Right lung (tissue), 10 donors: Measurements from ENCODE around the gene GSTT2. TPM values are rescaled to one million over a fixed set of nuclear protein-coding genes. Genes with fewer than 3 reads are reported as not detected.
A peak's percentile ranks its signal among the peaks of the same experiment; 100 is the strongest.
"Not testable (repeated sequence)": the region's sequence is repeated elsewhere in the genome, so short reads cannot be mapped to it uniquely, and the experiment has no call there.

ENCODE experiments used
- DNase-seq, 2 donors: peaks; one replicate each; pipeline ENCODE4 v3.0.0-alpha.2; 2013
- long read RNA-seq, 8 donors: transcript quantifications; one replicate each; lab custom pipeline, GENCODE V29; 2026
- polyA plus RNA-seq, 5 donors: library from polyadenylated mRNA; unstranded; fragments of 120-200 nt; gene quantifications; one replicate each; pipeline versions ENCODE4 v1.2.1 to v1.2.3, GENCODE V29; 2013; ENCODE audit warnings: inconsistent platforms in 1 of 5, low replicate concordance in 1 of 5; ENCODE audit not compliant: insufficient read length in 5 of 5, insufficient read depth in 1 of 5

Gene GSTT2
- 1 to 10 TPM in 3 of 5 donors, not detected in 2; 1.5 to 2.0 (median 1.9) TPM for polyA plus RNA-seq
- long read RNA-seq, donor 1, partial matches to known transcripts: 17 of 23 reads
- long read RNA-seq, donor 1, other reads (novel, unspliced or antisense): 6 of 23 reads
- long read RNA-seq, donor 2: 0 reads
- long read RNA-seq, donor 3, partial matches to known transcripts: 24 of 49 reads
- long read RNA-seq, donor 3, other reads (novel, unspliced or antisense): 25 of 49 reads
- long read RNA-seq, donor 4: 0 reads
- long read RNA-seq, donor 5: 0 reads
- long read RNA-seq, donor 6, partial matches to known transcripts: 8 of 8 reads
- long read RNA-seq, donor 6, other reads (novel, unspliced or antisense): 0 of 8 reads
- long read RNA-seq, donor 7: 0 reads
- long read RNA-seq, donor 8: 0 reads

GRCh38 chr22:23979557-23980240, at the start of gene GSTT2:
Gene GSTT2, plus strand, starts transcription at chr22:23980134.
- not testable (repeated sequence) for DNase-seq

DNA sequence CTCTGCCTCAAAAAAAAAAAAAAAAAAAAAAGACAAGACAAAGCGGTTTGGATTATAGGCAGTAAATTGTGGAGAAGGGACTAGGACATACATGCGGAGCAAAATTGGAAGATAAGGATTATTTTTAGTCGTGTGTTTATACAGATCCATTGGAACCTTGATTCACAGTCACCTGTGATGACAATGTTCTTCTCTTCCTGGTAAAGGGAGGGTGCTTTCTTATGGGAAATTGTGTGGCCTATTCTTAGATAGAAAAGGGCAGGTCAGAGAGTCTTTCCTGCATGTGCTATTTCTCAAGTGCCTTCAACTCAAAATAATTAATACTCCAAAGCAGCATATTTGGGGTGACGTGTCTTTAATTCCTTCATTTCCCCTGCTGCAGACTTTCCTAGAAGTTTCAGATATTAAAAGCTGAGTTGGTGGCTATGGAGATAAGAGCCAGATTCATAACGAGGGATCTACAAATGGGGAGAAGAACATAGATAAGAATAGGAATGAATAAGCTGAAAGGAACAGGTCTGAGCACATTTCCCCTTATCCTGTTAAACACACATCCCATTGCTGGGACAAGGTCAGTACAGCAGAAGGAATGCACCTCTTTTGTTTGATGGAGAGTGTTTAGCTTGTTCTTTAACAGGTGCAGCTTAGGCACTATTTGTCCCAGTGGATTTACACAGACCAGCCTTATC, 41.5 kb upstream of the GSTT2 start:
- peak in 1 of 2 donors; percentile 16 for DNase-seq

- DNase-seq: no peak
These were observed 40.9 kb upstream of the GSTT2 start for GRCh38 chr22:23939017-23939357.

GRCh38 chr22:23940166-23940565, 39.8 kb upstream of the GSTT2 start:
- DNase-seq: not testable (repeated sequence)

DNA sequence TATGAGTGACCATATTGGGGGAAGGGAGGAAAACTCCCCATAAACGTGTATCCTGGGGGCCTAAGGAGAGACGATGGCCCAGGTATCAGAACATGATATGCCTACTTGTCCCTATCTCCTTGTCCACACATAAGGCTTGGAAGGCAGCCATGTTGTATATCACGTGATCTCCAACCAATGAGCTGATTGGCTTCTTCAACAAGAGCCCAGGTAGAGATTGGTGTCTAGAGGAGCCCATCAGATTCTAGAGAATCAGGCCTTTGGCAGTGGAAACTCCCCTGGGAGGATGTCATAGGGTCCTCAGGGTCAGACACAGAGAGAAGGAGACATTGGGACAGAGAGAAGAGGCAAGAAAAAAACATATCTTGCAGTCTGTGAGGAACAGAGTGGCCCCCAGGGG, 32.5 kb upstream of the GSTT2 start:
- not testable (repeated sequence) for DNase-seq

GRCh38 chr22:23949764-23950163, 30.2 kb upstream of the GSTT2 start:
- DNase-seq: not testable (repeated sequence)

DNA sequence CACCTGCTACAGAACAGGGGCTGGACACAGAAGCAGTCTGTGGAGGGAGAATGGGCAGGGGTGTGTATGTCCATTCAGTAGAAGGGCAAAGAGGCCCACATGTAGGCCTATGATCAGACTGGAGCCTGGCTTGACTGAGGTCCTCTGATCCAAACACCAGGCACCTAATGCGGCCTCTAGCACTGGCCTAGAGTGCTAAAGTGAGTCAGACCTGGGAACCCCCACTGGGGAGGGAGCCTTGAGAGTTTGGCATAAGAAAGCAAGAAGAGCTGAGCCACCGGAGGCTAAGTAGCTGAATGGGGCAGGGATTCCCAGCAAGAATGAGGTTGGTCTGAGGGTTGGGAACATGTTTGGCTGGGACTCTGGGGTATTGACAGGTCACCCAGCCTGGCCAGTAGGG, 28.6 kb upstream of the GSTT2 start:
- not testable (repeated sequence) for DNase-seq

- not testable (repeated sequence) for DNase-seq
These were observed 27.0 kb upstream of the GSTT2 start for GRCh38 chr22:23952794-23953405.

DNA sequence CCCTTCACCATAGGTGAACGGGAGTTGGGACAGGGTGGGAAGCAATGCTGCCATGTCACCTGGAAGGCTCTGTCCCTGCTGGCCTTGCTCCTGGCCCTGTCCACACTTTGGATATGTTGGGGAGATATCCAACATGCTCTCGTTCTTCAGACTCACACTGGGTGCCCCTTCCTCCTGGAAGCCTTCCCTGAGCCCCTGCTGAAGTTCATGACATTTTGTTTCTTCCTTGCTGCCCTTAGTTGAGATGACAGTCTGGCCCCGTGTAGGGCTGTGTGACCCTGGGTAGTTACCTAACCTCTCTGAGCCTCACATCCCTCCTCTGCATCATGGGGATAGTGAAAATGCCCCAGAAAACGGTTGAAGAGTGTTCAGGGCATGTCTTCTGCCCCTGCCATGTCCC, 26.4 kb upstream of the GSTT2 start:
- not testable (repeated sequence) for DNase-seq

GRCh38 chr22:23954193-23954990, 25.5 kb upstream of the GSTT2 start:
- DNase-seq: not testable (repeated sequence)

- DNase-seq: not testable (repeated sequence)
These were observed 25.0 kb upstream of the GSTT2 start for GRCh38 chr22:23954991-23955305.

GRCh38 chr22:23955886-23956285, 24.0 kb upstream of the GSTT2 start:
- DNase-seq: not testable (repeated sequence)

DNA sequence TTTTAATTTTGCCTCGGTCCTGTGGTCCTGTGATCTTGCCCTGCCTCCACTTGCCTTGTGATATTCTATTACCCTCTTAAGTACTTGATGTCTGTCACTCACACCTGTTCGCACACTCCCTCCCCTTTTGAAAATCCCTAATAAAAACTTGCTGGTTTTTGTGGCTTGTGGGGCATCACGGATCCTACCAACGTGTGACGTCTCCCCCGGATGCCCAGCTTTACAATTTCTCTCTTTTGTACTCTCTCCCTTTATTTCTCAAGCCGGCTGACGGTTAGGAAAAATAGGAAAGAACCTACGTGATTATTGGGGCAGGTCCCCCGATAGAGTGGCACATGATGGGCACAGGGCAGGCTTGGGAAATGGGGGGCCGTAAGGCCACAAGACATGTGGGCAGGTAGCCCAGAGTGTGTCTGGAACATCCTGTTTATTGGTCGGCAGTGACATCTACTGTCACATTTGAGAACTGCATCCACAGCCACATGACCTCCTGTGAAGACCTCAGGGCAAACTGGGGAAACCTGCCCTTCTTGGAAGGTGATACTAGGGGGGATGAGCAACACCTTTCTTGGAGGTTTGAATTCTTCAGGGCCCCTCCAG, 23.5 kb upstream of the GSTT2 start:
- DNase-seq: peak; percentile 59 to 70

- not testable (repeated sequence) for DNase-seq
These were observed 18.7 kb upstream of the GSTT2 start, which contains the start of gene GSTT2B for GRCh38 chr22:23961084-23961771. Gene GSTT2B, minus strand, starts transcription at chr22:23961195. Its CDS starts 64 bp downstream, at chr22:23961131.

DNA sequence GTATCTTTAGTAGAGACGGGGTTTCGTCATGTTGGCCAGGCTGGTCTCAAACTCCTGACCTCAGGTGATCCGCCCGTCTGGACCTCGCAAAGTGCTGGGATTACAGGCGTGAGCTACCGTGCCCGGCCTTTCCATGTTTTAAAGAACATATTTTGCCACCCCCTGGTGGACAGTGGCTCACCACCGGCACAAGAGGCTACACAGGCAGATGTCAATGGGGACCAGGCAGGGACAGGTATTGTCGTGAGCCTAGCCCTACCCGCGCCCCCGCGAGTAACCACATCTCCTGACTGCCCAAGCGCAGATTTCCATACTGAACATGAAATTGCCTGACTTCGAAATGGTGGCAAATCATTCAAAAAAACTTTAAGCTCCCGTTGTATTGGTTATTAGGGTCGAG, 13.8 kb upstream of the GSTT2 start:
- not testable (repeated sequence) for DNase-seq

GRCh38 chr22:23966568-23966967, 13.4 kb upstream of the GSTT2 start, which contains the start of gene DDTL:
Gene DDTL, plus strand, starts transcription at chr22:23966888. Its CDS starts 27 bp downstream, at chr22:23966915.
- not testable (repeated sequence) for DNase-seq

- DNase-seq: no peak
These were observed 10.9 kb upstream of the GSTT2 start for GRCh38 chr22:23969071-23969470.

DNA sequence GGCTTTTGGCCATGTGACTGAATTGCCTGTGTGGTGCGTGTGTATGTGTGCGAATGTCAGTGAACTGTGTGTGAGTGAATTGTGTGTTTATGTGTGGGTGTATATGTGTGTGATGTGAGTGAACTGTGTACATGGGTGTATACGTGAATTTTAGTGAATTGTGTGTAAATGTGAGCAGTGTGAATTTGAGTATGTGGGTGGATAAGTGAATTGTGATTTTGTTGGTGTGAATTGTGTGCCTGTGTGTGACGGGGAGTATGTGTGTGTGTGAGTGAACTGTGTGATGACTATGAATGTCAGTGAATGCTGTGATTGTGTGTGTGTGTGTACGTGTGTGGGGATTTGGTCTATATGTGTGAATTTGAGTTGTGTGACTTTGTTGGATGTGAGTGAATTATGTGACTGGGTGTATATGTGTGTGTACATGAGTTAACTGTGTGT, 9.7 kb upstream of the GSTT2 start:
- no peak for DNase-seq

- no peak for DNase-seq
These were observed 9.0 kb upstream of the GSTT2 start for GRCh38 chr22:23970816-23971486.
